CD14-positive monocyte (primary cell): ENCODE data around the gene TMOD4. TPM values are rescaled to one million over a fixed set of nuclear protein-coding genes. Genes with fewer than 3 reads are reported as not detected.

Source experiments
- DNase-seq, 3 donors: peaks; one replicate each; pipeline ENCODE4 v3.0.0-alpha.2; 2011 to 2022
- H2AFZ ChIP-seq: 2 replicates; pipeline ENCODE4 v1.6.0; 2012; ENCODE audit warnings: mild to moderate bottlenecking, low read depth, low read length, inconsistent platforms; ENCODE audit not compliant: insufficient read depth, poor library complexity, severe bottlenecking
- H3K27ac ChIP-seq, 2 donors: 1 replicate in 1 of 2; 2 replicates in 1 of 2; pipeline ENCODE4 v1.5.1; 2012 to 2013; ENCODE audit warnings: low read length in 2 of 2, control low read depth in 1 of 2, inconsistent platforms in 1 of 2, low read depth in 1 of 2, mild to moderate bottlenecking in 1 of 2
- H3K27me3 ChIP-seq, 2 donors: one replicate each; pipeline versions ENCODE4 v1.6.0 to v1.6.1; 2011 to 2013; ENCODE audit warnings: low read length in 2 of 2; ENCODE audit not compliant: control insufficient read depth in 2 of 2, insufficient read depth in 2 of 2
- H3K36me3 ChIP-seq, 2 donors: replicated peaks in 1 of 2; 1 replicate in 1 of 2; 2 replicates in 1 of 2; pipeline versions ENCODE4 v1.5.1 to v1.6.1; 2012 to 2013; ENCODE audit warnings: low read length in 2 of 2, control low read depth in 1 of 2, inconsistent platforms in 1 of 2, mild to moderate bottlenecking in 1 of 2; ENCODE audit not compliant: insufficient read depth in 2 of 2, control insufficient read depth in 1 of 2
- H3K4me1 ChIP-seq, 2 donors: 1 replicate in 1 of 2; 2 replicates in 1 of 2; pipeline versions ENCODE4 v1.5.1 to v1.6.1; 2012 to 2013; ENCODE audit warnings: low read length in 2 of 2, control low read depth in 1 of 2, inconsistent platforms in 1 of 2, mild to moderate bottlenecking in 1 of 2, moderate library complexity in 1 of 2; ENCODE audit not compliant: insufficient read depth in 2 of 2, control insufficient read depth in 1 of 2
- H3K4me2 ChIP-seq: replicated peaks from 2 replicates; pipeline ENCODE3; 2012; ENCODE audit warnings: low read length, moderate library complexity, mild to moderate bottlenecking; ENCODE audit not compliant: poor library complexity, severe bottlenecking; ENCODE audit errors: extremely low read depth
- H3K4me3 ChIP-seq, 3 experiments: fragments of 200-600 bp in 1 of 3; sonication (generic) in 1 of 3; replicated peaks in 1 of 3; 1 replicate in 2 of 3; 2 replicates in 1 of 3; pipeline ENCODE4 v1.5.1; 2011 to 2013; ENCODE audit warnings: low read length in 3 of 3, mild to moderate bottlenecking in 3 of 3, control low read depth in 2 of 3, low read depth in 2 of 3, inconsistent platforms in 1 of 3, moderate library complexity in 1 of 3
- H3K79me2 ChIP-seq: 2 replicates; pipeline ENCODE4 v1.6.0; 2012; ENCODE audit warnings: mild to moderate bottlenecking, control low read depth, inconsistent platforms, low read length, moderate library complexity; ENCODE audit not compliant: insufficient read depth
- H3K9ac ChIP-seq: 2 replicates; pipeline ENCODE4 v1.6.0; 2017; ENCODE audit warnings: low read length, mild to moderate bottlenecking; ENCODE audit not compliant: insufficient read depth, poor library complexity, severe bottlenecking
- H3K9me3 ChIP-seq, 2 donors: replicated peaks in 1 of 2; 1 replicate in 1 of 2; 2 replicates in 1 of 2; pipeline versions ENCODE4 v1.5.1 to v1.6.1; 2012 to 2013; ENCODE audit warnings: low read length in 2 of 2, control low read depth in 1 of 2; ENCODE audit not compliant: control insufficient read depth in 1 of 2, insufficient read depth in 1 of 2
- H4K20me1 ChIP-seq: 2 replicates; pipeline ENCODE4 v1.6.0; 2012; ENCODE audit warnings: mild to moderate bottlenecking, low read length, control low read depth, moderate library complexity; ENCODE audit not compliant: insufficient read depth
- H3K27ac Mint-ChIP-seq, 7 donors: one replicate each; pipeline ENCODE4 v1.8.0; 2020; ENCODE audit warnings: mild to moderate bottlenecking in 7 of 7, mixed read lengths in 7 of 7, moderate library complexity in 6 of 7, inconsistent platforms in 2 of 7
- H3K27me3 Mint-ChIP-seq, 3 donors: one replicate each; pipeline ENCODE4 v1.8.0; 2021 to 2022; ENCODE audit warnings: low read depth in 3 of 3, mild to moderate bottlenecking in 3 of 3, mixed read lengths in 3 of 3, moderate library complexity in 3 of 3, inconsistent platforms in 1 of 3
- H3K36me3 Mint-ChIP-seq, 2 donors: one replicate each; pipeline ENCODE4 v1.8.0; 2020; ENCODE audit warnings: mixed read lengths in 2 of 2, inconsistent platforms in 1 of 2, mild to moderate bottlenecking in 1 of 2
- H3K4me1 Mint-ChIP-seq: one replicate; pipeline ENCODE4 v1.8.0; 2020; ENCODE audit warnings: mild to moderate bottlenecking, mixed read lengths
- H3K4me3 Mint-ChIP-seq, 2 donors: one replicate each; pipeline ENCODE4 v1.8.0; 2020; ENCODE audit warnings: mild to moderate bottlenecking in 2 of 2, mixed read lengths in 2 of 2, moderate library complexity in 1 of 2
- H3K9me3 Mint-ChIP-seq, 7 donors: one replicate each; pipeline ENCODE4 v1.8.0; 2020 to 2022; ENCODE audit warnings: mixed read lengths in 7 of 7, mild to moderate bottlenecking in 6 of 7, moderate library complexity in 6 of 7, inconsistent platforms in 2 of 7
- WGBS: methylation state at CpG from one replicate; pipeline ENCODE4 v1.1.5; 2013; ENCODE audit warnings: missing lambda C conversion rate; ENCODE audit not compliant: insufficient coverage; 5-methylcytosine and 5-hydroxymethylcytosine counted together
- intact Hi-C, 2 donors: fragments of 100-400 bp; cut with micrococcal nuclease; formaldehyde crosslinking; loops; one replicate each; pipeline versions ENCODE4 v1.15.0 to v1.15.1; 2023
- polyA plus RNA-seq, 3 donors: library from polyadenylated mRNA; depleted of rRNA in 1 of 3; unstranded in 2 of 3; stranded (reverse) in 1 of 3; fragments of 300-500 nt in 2 of 3; fragments of >200 nt in 1 of 3; fragmentation: Illumina TruSeq in 2 of 3; gene quantifications; 1 replicate in 2 of 3; 2 replicates in 1 of 3; pipeline ENCODE4 v1.2.3, GENCODE V29; 2012 to 2021
- TF ChIP-seq, protein P1 (sequence below): fragments of 200-600 bp; IDR thresholded peaks from one replicate; pipeline ENCODE4 v1.8.0; 2022; ENCODE audit warnings: antibody characterized with exemption, mild to moderate bottlenecking

TMOD4 gene
- polyA plus RNA-seq, 3 donors: 2.0 TPM; not detected in 2

DNA sequence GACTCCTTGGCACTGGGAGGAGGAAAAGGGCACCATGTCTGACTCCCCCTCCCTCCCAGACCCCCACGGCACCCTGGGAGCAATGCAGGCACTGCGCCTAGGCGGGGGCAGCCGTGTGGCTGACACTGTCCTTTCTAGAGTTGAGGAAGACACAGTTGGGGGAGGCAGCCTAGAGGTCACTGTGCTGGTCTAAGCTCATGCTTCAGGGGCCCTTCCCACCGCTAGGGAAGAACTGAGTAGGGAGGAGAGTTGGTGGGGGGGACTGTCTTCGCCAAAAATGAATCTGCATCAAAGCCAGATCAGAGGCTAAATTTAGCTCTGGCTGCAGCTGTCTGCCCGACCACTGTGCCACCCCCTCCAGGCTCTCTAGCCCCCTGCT is 32.7 kb downstream of the TMOD4 start:
- intact Hi-C loops: no loop called here
- Histone ChIP-seq H4K20me1 (no peaks in the 10 kb centered on the region), H3K27ac (no peak overlapping the region), H3K4me2 (no peak overlapping the region), H3K4me3 (no peak overlapping the region), H3K36me3 (no peaks in the 10 kb centered on the region), H3K9ac (no peak overlapping the region), H3K79me2 (no peaks in the 10 kb centered on the region), H3K27me3 (peaks cover 2 to 19% of the 10 kb centered on the region in 2 donors), H3K9me3 (no peaks in the 10 kb centered on the region), H2AFZ (no peak overlapping the region), H3K4me1 (peaks cover 13 to 23% of the 10 kb centered on the region in 2 donors)
- peaks cover 24% of the 10 kb centered on the region for H3K4me1 Mint-ChIP-seq
- peaks cover 0 to 4% of the 10 kb centered on the region in 2 donors for H3K36me3 Mint-ChIP-seq
- no peak for DNase-seq
- TF ChIP-seq, protein P1, sequence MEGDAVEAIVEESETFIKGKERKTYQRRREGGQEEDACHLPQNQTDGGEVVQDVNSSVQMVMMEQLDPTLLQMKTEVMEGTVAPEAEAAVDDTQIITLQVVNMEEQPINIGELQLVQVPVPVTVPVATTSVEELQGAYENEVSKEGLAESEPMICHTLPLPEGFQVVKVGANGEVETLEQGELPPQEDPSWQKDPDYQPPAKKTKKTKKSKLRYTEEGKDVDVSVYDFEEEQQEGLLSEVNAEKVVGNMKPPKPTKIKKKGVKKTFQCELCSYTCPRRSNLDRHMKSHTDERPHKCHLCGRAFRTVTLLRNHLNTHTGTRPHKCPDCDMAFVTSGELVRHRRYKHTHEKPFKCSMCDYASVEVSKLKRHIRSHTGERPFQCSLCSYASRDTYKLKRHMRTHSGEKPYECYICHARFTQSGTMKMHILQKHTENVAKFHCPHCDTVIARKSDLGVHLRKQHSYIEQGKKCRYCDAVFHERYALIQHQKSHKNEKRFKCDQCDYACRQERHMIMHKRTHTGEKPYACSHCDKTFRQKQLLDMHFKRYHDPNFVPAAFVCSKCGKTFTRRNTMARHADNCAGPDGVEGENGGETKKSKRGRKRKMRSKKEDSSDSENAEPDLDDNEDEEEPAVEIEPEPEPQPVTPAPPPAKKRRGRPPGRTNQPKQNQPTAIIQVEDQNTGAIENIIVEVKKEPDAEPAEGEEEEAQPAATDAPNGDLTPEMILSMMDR: no peak
- no peak overlapping the region for H3K27ac Mint-ChIP-seq
- WGBS: no CpG with 5 or more reads among the region's 7 CpGs
- H3K4me3 Mint-ChIP-seq: no peak overlapping the region
- peaks cover 21 to 45% (median 31%) of the 10 kb centered on the region in 3 donors for H3K27me3 Mint-ChIP-seq
- peaks cover 0 to 3% (median 0%) of the 10 kb centered on the region in 7 donors for H3K9me3 Mint-ChIP-seq

DNA sequence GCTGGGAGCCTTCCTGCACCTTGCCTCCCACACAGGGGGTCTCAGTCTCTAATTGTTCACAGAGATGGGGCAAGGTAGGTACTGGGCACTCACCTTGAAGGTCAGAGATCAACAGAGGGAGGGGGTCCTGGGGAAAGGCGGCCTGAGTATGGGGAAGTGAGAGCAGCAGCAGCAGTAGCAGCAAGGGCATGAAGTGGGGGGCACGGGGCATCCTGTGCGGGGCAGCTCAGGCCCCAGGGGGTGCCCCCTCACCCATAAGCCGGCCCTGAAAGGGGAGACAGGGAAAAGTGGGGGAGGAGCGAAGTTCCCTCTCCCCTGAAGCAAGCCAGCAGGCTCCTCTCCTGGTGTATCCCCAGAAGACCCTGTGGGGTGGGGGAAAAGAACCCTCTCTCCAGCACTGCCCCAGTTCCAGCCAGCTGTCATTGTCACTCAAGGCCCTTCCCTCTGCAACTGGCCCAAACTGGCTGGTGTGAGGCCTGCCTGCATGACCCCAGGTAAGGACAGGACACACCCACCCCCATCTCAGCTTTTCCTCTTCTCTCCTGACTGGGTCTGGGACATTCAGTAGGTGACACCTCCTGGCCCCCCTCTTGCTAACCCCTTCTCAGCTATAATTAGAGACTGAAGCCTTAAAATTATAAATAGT is 33.2 kb downstream of the TMOD4 start:
- H3K79me2 ChIP-seq: no peaks in the 10 kb centered on the region
- H3K4me1 ChIP-seq: peaks cover 13 to 23% of the 10 kb centered on the region in 2 donors
- TF ChIP-seq, protein P1: no peak
- H3K27me3 Mint-ChIP-seq: peaks cover 21 to 42% (median 29%) of the 10 kb centered on the region in 3 donors
- no peak overlapping the region for H3K27ac ChIP-seq
- H3K9me3 ChIP-seq: no peaks in the 10 kb centered on the region
- no peak overlapping the region for H3K9ac ChIP-seq
- H3K27me3 ChIP-seq: peaks cover 2 to 19% of the 10 kb centered on the region in 2 donors
- peaks cover 0 to 4% of the 10 kb centered on the region in 2 donors for H3K36me3 Mint-ChIP-seq
- DNase-seq: no peak
- H3K27ac Mint-ChIP-seq: no peak overlapping the region
- H3K4me2 ChIP-seq: no peak overlapping the region
- no peaks in the 10 kb centered on the region for H4K20me1 ChIP-seq
- no peaks in the 10 kb centered on the region for H3K36me3 ChIP-seq
- peaks cover 0 to 3% (median 0%) of the 10 kb centered on the region in 7 donors for H3K9me3 Mint-ChIP-seq
- 20% methylated on average over 1 of the region's 5 CpGs for WGBS
- no peak overlapping the region for H3K4me3 Mint-ChIP-seq
- no peak overlapping the region for H2AFZ ChIP-seq
- intact Hi-C loops: no loop called here
- H3K4me3 ChIP-seq: no peak overlapping the region
- peaks cover 23% of the 10 kb centered on the region for H3K4me1 Mint-ChIP-seq
